NB4 (cell line): Measurements from ENCODE around the gene GULP1.

Experiments used
- DNase-seq: peaks from one replicate; pipeline ENCODE4 v3.0.0; 2010; ENCODE audit warnings: low read depth
- H3K4me3 ChIP-seq: one replicate; pipeline ENCODE4 v1.5.1; 2011; ENCODE audit warnings: mild to moderate bottlenecking, low read depth, low read length, moderate library complexity
- MYC ChIP-seq: IDR thresholded peaks from 2 replicates; pipeline ENCODE4 v1.6.1; 2011; ENCODE audit warnings: low read depth, low read length
- POLR2A ChIP-seq: IDR thresholded peaks from 2 replicates; pipeline ENCODE4 v1.6.1; 2011; ENCODE audit warnings: mild to moderate bottlenecking; ENCODE audit not compliant: insufficient read length; ENCODE audit errors: extremely low read depth
- TF ChIP-seq, protein P1 (sequence below): IDR thresholded peaks from 2 replicates; pipeline ENCODE4 v1.6.1; 2011; ENCODE audit warnings: low read depth, low read length
- TF ChIP-seq, protein P2 (sequence below): IDR thresholded peaks from one replicate; pipeline ENCODE4 v1.5.1; 2012; ENCODE audit warnings: low read depth, low read length

The GULP1 gene

DNA sequence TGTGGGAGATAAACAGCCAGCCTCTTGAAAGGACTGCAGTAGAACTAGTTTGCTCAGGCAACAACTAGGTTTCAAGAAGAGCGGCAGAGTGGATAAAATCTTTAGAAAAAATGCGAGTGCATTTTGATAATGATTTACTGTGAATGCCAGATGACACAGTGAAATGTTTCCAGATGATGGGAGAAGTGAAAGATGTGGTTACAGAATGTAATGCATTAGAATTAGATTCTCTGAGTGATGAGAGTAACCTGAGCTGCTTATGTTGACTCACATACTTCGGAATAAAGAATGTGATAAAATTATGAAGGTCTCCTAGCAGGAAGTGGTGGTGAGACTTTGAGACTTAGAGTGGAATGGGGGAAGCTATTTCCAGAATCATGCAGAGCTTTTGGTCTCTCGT, 184.3 kb downstream of the GULP1 start:
- TF ChIP-seq, protein P1, sequence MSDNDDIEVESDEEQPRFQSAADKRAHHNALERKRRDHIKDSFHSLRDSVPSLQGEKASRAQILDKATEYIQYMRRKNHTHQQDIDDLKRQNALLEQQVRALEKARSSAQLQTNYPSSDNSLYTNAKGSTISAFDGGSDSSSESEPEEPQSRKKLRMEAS = no peak
- TF ChIP-seq POLR2A (no peak), MYC (no peak)
- TF ChIP-seq, protein P2, sequence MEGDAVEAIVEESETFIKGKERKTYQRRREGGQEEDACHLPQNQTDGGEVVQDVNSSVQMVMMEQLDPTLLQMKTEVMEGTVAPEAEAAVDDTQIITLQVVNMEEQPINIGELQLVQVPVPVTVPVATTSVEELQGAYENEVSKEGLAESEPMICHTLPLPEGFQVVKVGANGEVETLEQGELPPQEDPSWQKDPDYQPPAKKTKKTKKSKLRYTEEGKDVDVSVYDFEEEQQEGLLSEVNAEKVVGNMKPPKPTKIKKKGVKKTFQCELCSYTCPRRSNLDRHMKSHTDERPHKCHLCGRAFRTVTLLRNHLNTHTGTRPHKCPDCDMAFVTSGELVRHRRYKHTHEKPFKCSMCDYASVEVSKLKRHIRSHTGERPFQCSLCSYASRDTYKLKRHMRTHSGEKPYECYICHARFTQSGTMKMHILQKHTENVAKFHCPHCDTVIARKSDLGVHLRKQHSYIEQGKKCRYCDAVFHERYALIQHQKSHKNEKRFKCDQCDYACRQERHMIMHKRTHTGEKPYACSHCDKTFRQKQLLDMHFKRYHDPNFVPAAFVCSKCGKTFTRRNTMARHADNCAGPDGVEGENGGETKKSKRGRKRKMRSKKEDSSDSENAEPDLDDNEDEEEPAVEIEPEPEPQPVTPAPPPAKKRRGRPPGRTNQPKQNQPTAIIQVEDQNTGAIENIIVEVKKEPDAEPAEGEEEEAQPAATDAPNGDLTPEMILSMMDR = no peak
- no peak overlapping the region for H3K4me3 ChIP-seq
- no peak for DNase-seq

DNA sequence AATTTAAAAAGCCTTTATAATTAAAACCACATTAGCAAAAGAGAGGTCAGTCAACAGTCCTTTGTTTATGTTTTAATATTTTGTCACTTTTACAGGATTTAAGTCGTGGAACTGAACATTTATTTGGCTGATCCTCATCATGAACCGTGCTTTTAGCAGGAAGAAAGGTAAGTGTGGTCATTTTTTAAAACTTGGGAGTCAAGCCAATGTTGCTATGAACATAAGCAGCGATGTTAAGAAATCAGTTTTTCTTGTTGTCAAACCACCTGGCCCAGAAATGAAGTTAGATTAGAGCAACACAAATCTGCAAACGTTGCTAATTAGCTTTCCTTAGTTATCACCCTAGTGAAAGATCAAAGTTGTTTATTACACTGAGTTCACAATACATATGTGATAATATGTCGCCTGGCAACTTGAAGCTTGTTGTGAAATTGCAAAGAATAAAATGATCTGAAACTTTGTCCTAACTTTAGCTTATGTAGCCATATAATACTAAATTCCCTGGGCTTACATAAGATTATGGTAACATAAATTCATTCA, 186.0 kb downstream of the GULP1 start:
- DNase-seq = no peak
- TF ChIP-seq, protein P2 = no peak
- TF ChIP-seq, protein P1 = no peak
- TF ChIP-seq POLR2A (no peak), MYC (no peak)
- no peak overlapping the region for H3K4me3 ChIP-seq

DNA sequence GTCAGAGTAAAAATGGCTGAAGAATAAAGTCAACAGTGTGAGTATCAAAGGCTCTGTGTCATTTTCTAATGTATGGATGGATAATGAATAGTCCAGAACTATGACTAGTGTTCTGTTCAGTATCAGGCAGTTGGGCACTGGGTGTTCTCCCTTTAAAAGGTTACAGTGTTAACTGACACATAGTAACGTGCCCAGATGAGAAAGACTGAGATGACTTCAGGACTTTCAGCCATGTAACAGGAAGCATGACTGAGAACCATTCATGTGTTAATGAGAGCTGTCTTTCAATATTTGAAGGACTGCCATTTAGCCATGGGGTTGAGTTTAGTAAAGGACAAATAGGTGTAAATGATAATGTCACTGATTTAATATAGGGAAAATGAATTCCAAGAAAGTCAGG, 187.1 kb downstream of the GULP1 start:
- TF ChIP-seq MYC = no peak
- TF ChIP-seq, protein P1 = no peak
- TF ChIP-seq POLR2A = no peak
- TF ChIP-seq, protein P2 = no peak
- DNase-seq = no peak
- no peak overlapping the region for H3K4me3 ChIP-seq

DNA sequence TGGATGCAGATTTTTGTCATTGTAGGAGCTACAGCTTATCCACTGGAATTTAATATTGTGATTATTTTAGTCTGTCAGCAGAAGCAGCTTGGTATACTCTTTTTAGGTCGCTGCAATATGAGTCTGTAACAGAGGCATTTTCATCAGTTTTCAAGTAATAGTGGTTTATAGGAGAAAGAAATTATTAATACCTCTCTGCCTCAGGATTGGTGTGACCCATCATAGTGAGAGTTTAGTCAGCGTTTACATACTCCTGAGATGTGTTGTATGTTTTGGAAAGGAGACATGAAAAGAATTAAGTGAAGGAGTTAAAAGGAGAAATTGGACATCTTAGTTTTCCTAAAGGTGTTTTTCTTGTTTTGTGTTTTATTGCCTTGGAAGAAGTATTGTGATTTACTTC, 189.8 kb downstream of the GULP1 start:
- TF ChIP-seq MYC (no peak), POLR2A (no peak)
- TF ChIP-seq, protein P1 = no peak
- TF ChIP-seq, protein P2 = no peak

DNA sequence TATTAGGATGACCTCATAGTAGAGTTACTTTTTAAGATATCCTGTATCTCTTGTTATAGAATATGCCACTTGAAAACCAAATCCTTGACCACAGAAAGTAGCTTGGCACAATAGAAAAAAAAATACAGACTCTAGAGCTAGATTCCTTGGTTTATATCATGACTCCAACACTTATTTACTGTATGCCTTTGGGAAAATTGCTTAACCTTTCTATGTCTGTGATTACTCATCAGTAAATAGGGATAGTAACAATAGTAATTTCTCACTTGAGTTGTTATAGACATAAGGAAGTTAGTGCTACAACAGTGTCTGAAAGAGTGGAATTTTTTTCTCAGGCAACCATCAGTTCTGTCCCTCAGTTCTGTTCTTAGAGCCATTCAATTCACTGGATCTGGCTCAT, 193.8 kb downstream of the GULP1 start:
- TF ChIP-seq, protein P2 = no peak
- TF ChIP-seq MYC (no peak), POLR2A (no peak)
- TF ChIP-seq, protein P1 = no peak
- no peak for DNase-seq
- H3K4me3 ChIP-seq = no peak overlapping the region

More for the DNA sequence above, 189.8 kb downstream of the GULP1 start:
- no peak overlapping the region for H3K4me3 ChIP-seq
- DNase-seq = no peak

DNA sequence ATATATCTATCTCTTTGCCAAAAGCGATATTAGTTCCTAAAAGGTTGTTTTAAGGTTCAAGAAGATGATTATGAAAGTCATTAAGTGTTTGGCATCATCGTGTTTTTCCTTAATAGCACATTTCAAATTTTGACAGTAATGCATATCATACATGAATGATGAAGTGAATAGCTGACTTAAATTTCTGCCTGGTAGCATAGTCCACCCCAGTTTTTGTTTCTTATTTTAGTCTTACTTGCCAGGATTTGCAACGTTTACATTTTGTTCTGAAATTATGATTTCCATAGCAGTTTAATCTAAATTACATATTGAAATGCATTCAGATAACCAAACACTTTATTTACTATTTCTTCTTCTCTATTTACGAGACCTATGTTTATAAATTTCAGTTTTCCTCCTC, 201.1 kb downstream of the GULP1 start:
- no peak overlapping the region for H3K4me3 ChIP-seq
- TF ChIP-seq POLR2A = no peak
- TF ChIP-seq, protein P2 = no peak
- TF ChIP-seq MYC = no peak
- TF ChIP-seq, protein P1 = no peak

More for the DNA sequence above, 201.1 kb downstream of the GULP1 start:
- DNase-seq = no peak
